Brain microvascular endothelial cell (primary cell): Measurements from ENCODE around the gene PDCD1LG2.

Experiments used
- DNase-seq: peaks from one replicate; pipeline ENCODE4 v3.0.0-alpha.2; 2020
- H3K27ac ChIP-seq: fragments of 250-450 bp; sonication (Bioruptor Pico); 2 replicates; pipeline ENCODE4 v1.5.1; 2020; ENCODE audit warnings: mild to moderate bottlenecking, moderate library complexity
- H3K27me3 ChIP-seq: fragments of 250-450 bp; sonication (Bioruptor Pico); replicated peaks from 2 replicates; pipeline ENCODE4 v1.5.1; 2020; ENCODE audit warnings: mild to moderate bottlenecking
- H3K36me3 ChIP-seq: fragments of 250-450 bp; sonication (Bioruptor Pico); replicated peaks from 2 replicates; pipeline ENCODE4 v1.5.1; 2020; ENCODE audit warnings: mild to moderate bottlenecking
- H3K4me3 ChIP-seq: 2 replicates; pipeline ENCODE4 v1.5.1; 2011; ENCODE audit warnings: low read depth, mild to moderate bottlenecking, control low read depth, low read length, moderate library complexity
- CTCF ChIP-seq: IDR thresholded peaks from 2 replicates; pipeline ENCODE4 v1.5.1; 2011; ENCODE audit warnings: low read depth, mild to moderate bottlenecking, moderate library complexity, low read length, control low read depth, inconsistent platforms; ENCODE audit errors: missing control alignments
- in situ Hi-C: cut with HindIII; loops from 2 replicates; pipeline ENCODE4 v1.10.0; 2017; ENCODE audit warnings: low sequenced_read_pairs, low pct_ligation_motif_present

The PDCD1LG2 gene

GRCh38 chr9:5582835-5583195 is 72.5 kb downstream of the PDCD1LG2 start:
- Histone ChIP-seq H3K27me3 (no peaks in the 10 kb centered on the region), H3K27ac (peak overlapping the region; percentile 22), H3K36me3 (no peaks in the 10 kb centered on the region), H3K4me3 (no peak overlapping the region)
- in situ Hi-C loops = loop anchor here (25.0 kb wide), 1 partner anchor 146 kb away; the partner anchor contains the start of gene PLGRKT
- DNase-seq = peak; percentile 44
- TF ChIP-seq CTCF = no peak

- peak; percentile 11 for DNase-seq
- in situ Hi-C loops = loop anchor here (25.0 kb wide), 1 partner anchor 149 kb away; the partner anchor contains the start of gene PLGRKT
- no peaks in the 10 kb centered on the region for H3K27me3 ChIP-seq
Measured at GRCh38 chr9:5586391-5586802, 76.1 kb downstream of the PDCD1LG2 start.

DNA sequence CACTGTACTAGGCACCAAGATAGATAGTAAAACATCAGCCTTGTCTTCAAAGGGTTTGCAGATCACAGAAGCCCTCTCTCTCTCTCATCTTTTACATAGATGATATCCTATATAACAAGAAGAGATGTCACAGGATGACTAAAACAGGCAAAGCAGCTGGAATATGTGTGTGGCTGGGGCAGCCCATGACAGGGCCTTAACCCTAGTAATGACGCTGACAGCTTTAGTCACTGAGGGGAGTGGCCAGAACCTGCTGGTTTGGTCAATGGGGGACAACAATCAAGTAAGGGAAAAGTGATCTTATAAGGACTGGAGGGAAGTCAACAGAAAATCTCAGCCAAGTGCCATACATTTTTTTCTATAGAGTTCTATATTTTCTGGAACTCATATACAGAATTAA is 76.7 kb downstream of the PDCD1LG2 start:
- Histone ChIP-seq H3K4me3 (no peak overlapping the region), H3K27me3 (no peaks in the 10 kb centered on the region), H3K36me3 (no peaks in the 10 kb centered on the region), H3K27ac (peak overlapping the region; percentile 34)
- peak; percentile 78 for DNase-seq
- TF ChIP-seq CTCF = no peak
- in situ Hi-C loops = loop anchor here (25.0 kb wide), 1 partner anchor 150 kb away; the partner anchor contains the start of gene PLGRKT

More at GRCh38 chr9:5586391-5586802, 76.1 kb downstream of the PDCD1LG2 start:
- Histone ChIP-seq H3K27ac (peak overlapping the region; percentile 34), H3K4me3 (no peak overlapping the region), H3K36me3 (no peaks in the 10 kb centered on the region)
- TF ChIP-seq CTCF = no peak

DNA sequence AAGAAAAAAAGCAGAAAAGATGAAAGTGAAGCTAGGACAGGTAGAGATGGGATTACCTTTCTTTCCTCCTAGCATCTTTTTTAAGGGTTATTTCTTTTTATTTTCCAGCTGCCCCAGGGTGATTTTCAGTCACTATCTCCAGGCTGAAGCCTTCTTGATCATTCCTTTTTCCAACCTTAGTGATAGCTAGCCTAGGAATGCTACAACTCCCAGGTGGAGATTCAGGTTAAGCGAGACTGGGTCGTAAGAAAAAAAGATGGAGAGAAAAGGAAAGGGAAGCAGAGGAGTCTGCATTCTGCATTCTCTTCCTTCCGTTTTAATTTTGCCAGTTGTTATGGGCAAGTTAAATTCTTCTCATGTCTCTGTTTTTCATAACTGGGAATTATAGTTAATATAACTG is 81.9 kb downstream of the PDCD1LG2 start:
- no peak overlapping the region for H3K4me3 ChIP-seq
- no peak for TF ChIP-seq CTCF
- H3K36me3 ChIP-seq = no peaks in the 10 kb centered on the region
- no peaks in the 10 kb centered on the region for H3K27me3 ChIP-seq
- in situ Hi-C loops = loop anchor here (25.0 kb wide), 1 partner anchor 155 kb away; the partner anchor contains the start of gene PLGRKT
- DNase-seq = no peak
- no peak overlapping the region for H3K27ac ChIP-seq

DNA sequence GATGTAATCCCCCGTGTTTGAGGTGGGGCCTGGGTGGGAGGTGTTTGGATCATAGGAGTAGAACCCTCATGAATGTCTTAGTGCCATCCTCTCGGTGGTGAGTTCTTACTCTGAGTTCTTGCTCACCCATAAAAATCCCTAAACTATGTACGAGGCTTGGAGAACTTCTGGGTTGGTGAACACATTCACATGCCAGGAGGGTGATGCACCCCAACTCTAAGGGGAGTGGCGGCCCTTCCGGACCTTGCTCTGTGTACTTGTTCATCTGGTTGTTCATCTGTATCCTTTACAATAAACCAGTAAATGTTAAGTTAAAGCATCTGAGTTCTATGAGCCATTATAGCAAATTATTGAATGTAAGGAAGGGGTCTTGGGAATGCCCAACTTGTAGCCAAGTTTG is 82.6 kb downstream of the PDCD1LG2 start:
- H3K4me3 ChIP-seq = no peak overlapping the region
- no peak for DNase-seq
- H3K27ac ChIP-seq = no peak overlapping the region
- in situ Hi-C loops = loop anchor here (25.0 kb wide), 1 partner anchor 156 kb away; the partner anchor contains the start of gene PLGRKT
- H3K27me3 ChIP-seq = no peaks in the 10 kb centered on the region
- TF ChIP-seq CTCF = no peak
- no peaks in the 10 kb centered on the region for H3K36me3 ChIP-seq

- in situ Hi-C loops = loop anchor here (25.0 kb wide), 1 partner anchor 157 kb away; the partner anchor contains the start of gene PLGRKT
- TF ChIP-seq CTCF = no peak
- H3K27ac ChIP-seq = no peak overlapping the region
- no peak for DNase-seq
- H3K36me3 ChIP-seq = no peaks in the 10 kb centered on the region
- no peak overlapping the region for H3K4me3 ChIP-seq
- H3K27me3 ChIP-seq = no peaks in the 10 kb centered on the region
Measured at GRCh38 chr9:5593904-5594303, 83.6 kb downstream of the PDCD1LG2 start.
